ENCODE data around the gene PRELP. TPM values are rescaled to one million over a fixed set of nuclear protein-coding genes. Genes with fewer than 3 reads are reported as not detected.

PRELP gene
- total RNA-seq, 1 donor from 2014 or later: not detected

DNA sequence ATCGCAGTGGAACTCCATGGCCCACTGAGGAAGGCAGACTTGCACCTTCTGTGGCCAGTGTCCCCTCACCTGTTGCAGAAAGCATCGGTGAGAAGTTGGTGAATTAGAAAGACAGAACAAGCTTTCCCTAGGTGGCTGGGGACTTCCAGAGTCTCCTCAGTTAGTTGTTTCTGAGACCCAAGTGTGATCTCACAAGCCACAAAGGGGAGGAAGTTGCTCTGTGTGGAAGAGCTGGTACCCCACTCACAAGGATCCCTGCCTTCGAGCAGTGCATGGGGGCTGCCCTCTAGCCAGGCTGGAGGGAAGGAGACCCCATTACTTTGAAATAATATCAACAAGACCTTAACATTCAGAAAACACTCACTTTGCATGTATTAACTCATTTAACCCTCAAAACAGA is 2.1 kb downstream of the PRELP start:
- TF ChIP-seq, protein P1, sequence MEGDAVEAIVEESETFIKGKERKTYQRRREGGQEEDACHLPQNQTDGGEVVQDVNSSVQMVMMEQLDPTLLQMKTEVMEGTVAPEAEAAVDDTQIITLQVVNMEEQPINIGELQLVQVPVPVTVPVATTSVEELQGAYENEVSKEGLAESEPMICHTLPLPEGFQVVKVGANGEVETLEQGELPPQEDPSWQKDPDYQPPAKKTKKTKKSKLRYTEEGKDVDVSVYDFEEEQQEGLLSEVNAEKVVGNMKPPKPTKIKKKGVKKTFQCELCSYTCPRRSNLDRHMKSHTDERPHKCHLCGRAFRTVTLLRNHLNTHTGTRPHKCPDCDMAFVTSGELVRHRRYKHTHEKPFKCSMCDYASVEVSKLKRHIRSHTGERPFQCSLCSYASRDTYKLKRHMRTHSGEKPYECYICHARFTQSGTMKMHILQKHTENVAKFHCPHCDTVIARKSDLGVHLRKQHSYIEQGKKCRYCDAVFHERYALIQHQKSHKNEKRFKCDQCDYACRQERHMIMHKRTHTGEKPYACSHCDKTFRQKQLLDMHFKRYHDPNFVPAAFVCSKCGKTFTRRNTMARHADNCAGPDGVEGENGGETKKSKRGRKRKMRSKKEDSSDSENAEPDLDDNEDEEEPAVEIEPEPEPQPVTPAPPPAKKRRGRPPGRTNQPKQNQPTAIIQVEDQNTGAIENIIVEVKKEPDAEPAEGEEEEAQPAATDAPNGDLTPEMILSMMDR (conservative IDR thresholded peaks at IDR 0.05; ENCODE audit: low read depth, low read length): no peak
- no peak for DNase-seq (ENCODE audit: low read depth)
- H3K4me3 ChIP-seq (ENCODE audit: low read depth, low read length): no peak overlapping the region

DNA sequence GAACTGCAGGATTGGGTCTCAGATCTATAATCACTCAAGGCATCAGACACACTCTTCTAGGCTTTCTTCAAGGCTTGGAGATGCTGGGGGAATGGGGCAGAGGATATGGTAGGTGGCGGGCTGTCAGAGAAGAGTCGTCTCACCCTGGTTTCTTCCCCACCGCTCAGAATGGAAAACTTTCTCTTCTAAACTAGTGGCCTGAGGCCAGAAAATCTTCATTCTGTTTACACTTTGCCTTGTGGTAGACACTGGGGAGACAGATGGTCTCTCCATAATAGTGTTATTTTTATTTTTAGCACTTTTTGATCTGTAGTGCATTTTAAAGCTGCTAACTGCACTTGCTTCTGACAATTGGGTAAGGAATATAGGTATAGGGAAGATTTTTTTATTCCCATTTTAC is 2.6 kb downstream of the PRELP start:
- no peak overlapping the region for H3K4me3 ChIP-seq (ENCODE audit: low read depth, low read length)
- DNase-seq (ENCODE audit: low read depth): no peak
- TF ChIP-seq, protein P1 (conservative IDR thresholded peaks at IDR 0.05; ENCODE audit: low read depth, low read length): no peak

DNA sequence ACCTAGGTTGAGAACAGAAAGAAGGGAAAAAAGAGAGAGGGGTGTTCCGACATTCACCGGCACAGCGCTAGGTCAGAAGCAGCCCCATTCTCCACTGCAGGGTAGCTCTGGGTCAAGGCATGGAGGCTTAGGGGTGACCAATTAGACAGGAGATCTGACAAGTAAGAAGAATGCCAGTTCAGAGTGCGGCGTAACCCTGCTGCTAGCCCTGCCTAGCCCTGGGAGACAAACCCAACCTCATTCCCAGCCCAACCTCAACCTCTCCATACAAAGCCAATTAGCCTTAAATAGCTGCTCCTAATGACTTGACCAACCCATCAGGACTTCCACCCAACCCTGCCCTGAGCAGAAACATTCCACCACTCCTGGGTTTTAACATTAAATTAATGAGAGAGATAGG is 3.4 kb downstream of the PRELP start:
- TF ChIP-seq, protein P1 (conservative IDR thresholded peaks at IDR 0.05; ENCODE audit: low read depth, low read length): no peak
- no peak for DNase-seq (ENCODE audit: low read depth)
- H3K4me3 ChIP-seq (ENCODE audit: low read depth, low read length): no peak overlapping the region

DNA sequence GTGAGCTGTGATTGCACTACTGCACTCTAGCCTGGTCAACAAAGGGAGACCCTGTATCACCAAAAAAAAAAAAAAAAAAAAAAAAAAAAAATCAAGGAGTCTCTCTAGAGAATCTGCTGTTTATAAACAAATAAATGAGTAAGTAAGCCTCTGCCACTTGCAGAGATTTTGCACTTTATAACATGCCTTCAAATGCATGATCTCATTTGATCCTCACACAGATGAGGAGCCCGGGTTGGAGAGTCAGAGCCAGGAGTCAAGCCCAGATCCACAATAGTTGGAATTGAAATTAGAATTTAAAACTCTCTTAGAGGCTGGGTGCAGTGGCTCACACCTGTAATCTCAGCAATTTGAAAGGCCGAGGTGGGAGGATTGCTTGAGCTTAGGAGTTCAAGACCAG is 4.0 kb downstream of the PRELP start:
- no peak overlapping the region for H3K4me3 ChIP-seq (ENCODE audit: low read depth, low read length)
- TF ChIP-seq, protein P1 (conservative IDR thresholded peaks at IDR 0.05; ENCODE audit: low read depth, low read length): no peak
- DNase-seq (ENCODE audit: low read depth): no peak

DNA sequence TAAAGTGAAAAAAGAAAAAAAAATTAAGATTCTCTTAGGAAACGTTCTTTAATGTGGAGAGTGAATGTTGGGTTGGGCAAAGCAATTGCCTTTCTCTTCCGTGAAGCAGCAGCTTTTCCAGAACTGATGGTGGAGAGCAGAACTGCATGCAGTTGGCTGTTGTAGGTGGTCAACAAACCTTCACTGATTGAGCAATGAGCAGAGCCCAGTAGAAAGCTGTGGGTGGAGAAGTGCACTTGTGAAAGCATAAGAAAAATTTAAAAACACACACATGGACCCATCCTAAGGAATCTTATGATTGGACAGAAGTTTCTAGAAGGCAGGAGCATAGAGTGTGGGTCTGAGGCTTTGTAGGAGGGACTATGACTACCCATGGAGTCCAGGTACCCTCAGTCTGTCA is 4.5 kb downstream of the PRELP start:
- TF ChIP-seq, protein P1 (conservative IDR thresholded peaks at IDR 0.05; ENCODE audit: low read depth, low read length): no peak
- DNase-seq (ENCODE audit: low read depth): no peak
- no peak overlapping the region for H3K4me3 ChIP-seq (ENCODE audit: low read depth, low read length)

DNA sequence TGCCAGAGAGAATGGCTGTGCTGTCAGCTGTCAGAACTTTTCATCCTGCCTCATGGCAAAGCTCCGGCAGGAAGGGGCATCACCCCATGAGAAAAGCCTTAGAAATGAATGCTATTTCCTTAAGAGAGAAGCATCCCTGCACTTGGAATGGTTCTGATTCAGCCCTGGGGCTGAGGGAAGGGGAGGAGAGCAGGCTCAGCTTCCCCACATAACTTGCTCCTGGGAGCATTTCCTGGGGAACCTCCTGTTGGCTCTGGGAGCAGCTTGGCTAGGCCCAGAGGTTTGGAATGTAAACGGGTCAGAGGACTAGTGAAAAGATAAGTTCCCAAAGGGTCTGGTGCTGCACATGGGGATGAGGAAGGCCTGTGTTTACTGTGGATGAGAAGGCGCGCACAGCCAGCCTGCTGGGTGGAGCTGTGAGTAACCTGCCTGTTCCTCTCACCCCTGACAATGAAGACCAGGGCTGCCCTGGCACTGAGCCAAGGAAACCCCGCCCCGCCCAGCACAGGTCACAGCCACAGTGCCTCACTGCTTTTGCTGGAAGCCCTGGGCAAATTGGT is 5.0 kb downstream of the PRELP start:
- H3K4me3 ChIP-seq (ENCODE audit: low read depth, low read length): no peak overlapping the region
- TF ChIP-seq, protein P1 (conservative IDR thresholded peaks at IDR 0.05; ENCODE audit: low read depth, low read length): no peak
- no peak for DNase-seq (ENCODE audit: low read depth)

- no peak for DNase-seq (ENCODE audit: low read depth)
- TF ChIP-seq, protein P1 (conservative IDR thresholded peaks at IDR 0.05; ENCODE audit: low read depth, low read length): no peak
- H3K4me3 ChIP-seq (ENCODE audit: low read depth, low read length): no peak overlapping the region
These were observed 5.6 kb downstream of the PRELP start for GRCh38 chr1:203481196-203481595.
